H9 (cell line): ENCODE results near the gene GCNT2. TPM values are rescaled to one million over a fixed set of nuclear protein-coding genes. Genes with fewer than 3 reads are reported as not detected.

Experiments used
- DNase-seq: peaks from one replicate; pipeline ENCODE4 v3.0.0-alpha.2; 2017
- H2AFZ ChIP-seq: one replicate; pipeline ENCODE4 v1.6.1; 2013; ENCODE audit warnings: mild to moderate bottlenecking, low read length, control low read depth, moderate library complexity
- H2AK5ac ChIP-seq: 2 replicates; pipeline ENCODE4 v1.6.1; 2013; ENCODE audit warnings: low read length, control low read depth, mixed read lengths; ENCODE audit not compliant: insufficient read length
- H2BK120ac ChIP-seq: one replicate; pipeline ENCODE4 v1.6.1; 2013; ENCODE audit warnings: low read depth, mild to moderate bottlenecking, low read length, control low read depth, inconsistent platforms; ENCODE audit not compliant: poor library complexity, severe bottlenecking
- H2BK12ac ChIP-seq: 2 replicates; pipeline ENCODE4 v1.6.1; 2013; ENCODE audit warnings: low read length, control low read depth, mixed read lengths, low read depth; ENCODE audit not compliant: insufficient read length
- H2BK15ac ChIP-seq: 2 replicates; pipeline ENCODE4 v1.6.1; 2013; ENCODE audit warnings: low read depth, low read length, control low read depth
- H2BK20ac ChIP-seq: one replicate; pipeline ENCODE4 v1.6.1; 2013; ENCODE audit warnings: low read depth, mild to moderate bottlenecking, low read length, control low read depth, inconsistent platforms; ENCODE audit not compliant: poor library complexity, severe bottlenecking
- H2BK5ac ChIP-seq: 2 replicates; pipeline ENCODE4 v1.6.1; 2013; ENCODE audit warnings: low read length, control low read depth, mixed read lengths; ENCODE audit not compliant: insufficient read length
- H3K14ac ChIP-seq: 2 replicates; pipeline ENCODE4 v1.6.1; 2013; ENCODE audit warnings: low read length, control low read depth; ENCODE audit not compliant: insufficient read depth
- H3K18ac ChIP-seq: 2 replicates; pipeline ENCODE4 v1.6.1; 2013; ENCODE audit warnings: low read depth, mild to moderate bottlenecking, mixed read lengths, low read length, control low read depth; ENCODE audit not compliant: insufficient read length
- H3K23ac ChIP-seq: 2 replicates; pipeline ENCODE4 v1.6.1; 2013; ENCODE audit warnings: low read length, control low read depth, mixed read lengths, low read depth; ENCODE audit not compliant: insufficient read length
- H3K23me2 ChIP-seq: 2 replicates; pipeline ENCODE4 v1.6.1; 2013; ENCODE audit warnings: low read depth, mild to moderate bottlenecking, mixed read lengths, low read length, control low read depth; ENCODE audit not compliant: insufficient read length, poor library complexity, severe bottlenecking
- H3K27ac ChIP-seq: 2 replicates; pipeline ENCODE4 v1.5.1; 2013; ENCODE audit warnings: low read length, control low read depth, mixed read lengths, low read depth; ENCODE audit not compliant: insufficient read length
- H3K27me3 ChIP-seq: 2 replicates; pipeline ENCODE4 v1.6.1; 2013; ENCODE audit warnings: low read length, control low read depth, inconsistent platforms; ENCODE audit not compliant: insufficient read depth
- H3K4ac ChIP-seq: 2 replicates; pipeline ENCODE4 v1.6.1; 2013; ENCODE audit warnings: low read depth, mild to moderate bottlenecking, control low read depth, inconsistent platforms, low read length, moderate library complexity
- H3K4me1 ChIP-seq: 2 replicates; pipeline ENCODE4 v1.6.1; 2013; ENCODE audit warnings: low read length, control low read depth, inconsistent platforms; ENCODE audit not compliant: insufficient read depth
- H3K4me2 ChIP-seq: 2 replicates; pipeline ENCODE4 v1.6.1; 2013; ENCODE audit warnings: low read length, control low read depth, mixed read lengths; ENCODE audit not compliant: insufficient read length, insufficient read depth
- H3K56ac ChIP-seq: 2 replicates; pipeline ENCODE4 v1.6.1; 2013; ENCODE audit warnings: low read depth, mild to moderate bottlenecking, mixed read lengths, low read length, control low read depth; ENCODE audit not compliant: insufficient read length
- H3K79me1 ChIP-seq: 2 replicates; pipeline ENCODE4 v1.6.1; 2013; ENCODE audit warnings: low read depth, mild to moderate bottlenecking, moderate library complexity, low read length, control low read depth, inconsistent platforms; ENCODE audit not compliant: insufficient read depth, poor library complexity, severe bottlenecking
- H3K79me2 ChIP-seq: 2 replicates; pipeline ENCODE4 v1.6.1; 2013; ENCODE audit warnings: low read length, control low read depth, inconsistent platforms; ENCODE audit not compliant: insufficient read depth
- H3K9ac ChIP-seq: 2 replicates; pipeline ENCODE4 v1.6.1; 2013; ENCODE audit warnings: low read length, control low read depth, mixed read lengths; ENCODE audit not compliant: insufficient read length; ENCODE audit errors: extremely low read depth
- H3K9me3 ChIP-seq: one replicate; pipeline ENCODE4 v1.6.1; 2013; ENCODE audit warnings: low read depth, low read length, inconsistent platforms; ENCODE audit not compliant: control insufficient read depth
- H3T11ph ChIP-seq: one replicate; pipeline ENCODE4 v1.6.1; 2013; ENCODE audit warnings: mild to moderate bottlenecking, low read length, control low read depth, inconsistent platforms
- H4K20me1 ChIP-seq: one replicate; pipeline ENCODE4 v1.6.1; 2013; ENCODE audit not compliant: control insufficient read depth, insufficient read length, insufficient read depth
- H4K5ac ChIP-seq: 2 replicates; pipeline ENCODE4 v1.6.1; 2013; ENCODE audit warnings: low read depth, mild to moderate bottlenecking, mixed read lengths, low read length, control low read depth; ENCODE audit not compliant: insufficient read length
- H4K8ac ChIP-seq: replicated peaks from 2 replicates; pipeline ENCODE4 v1.6.1; 2013; ENCODE audit warnings: low read length, control low read depth, mixed read lengths, low read depth; ENCODE audit not compliant: insufficient read length
- H4K91ac ChIP-seq: 2 replicates; pipeline ENCODE4 v1.6.1; 2013; ENCODE audit warnings: low read depth, mild to moderate bottlenecking, moderate library complexity, mixed read lengths, low read length, control low read depth; ENCODE audit not compliant: insufficient read length
- H3K27ac Mint-ChIP-seq, 3 experiments: 2 replicates in 2 of 3; 3 replicates in 1 of 3; pipeline ENCODE4 v1.8.0; 2020 to 2021; ENCODE audit warnings: mixed read lengths in 3 of 3, mild to moderate bottlenecking in 1 of 3, moderate library complexity in 1 of 3
- H3K27me3 Mint-ChIP-seq: 2 replicates; pipeline ENCODE4 v1.8.0; 2021; ENCODE audit warnings: low read depth, mild to moderate bottlenecking, moderate library complexity, mixed read lengths
- H3K36me3 Mint-ChIP-seq, 3 experiments: 2 replicates in 2 of 3; 3 replicates in 1 of 3; pipeline ENCODE4 v1.8.0; 2020 to 2021; ENCODE audit warnings: low read depth in 3 of 3, mixed read lengths in 3 of 3; ENCODE audit not compliant: insufficient read depth in 1 of 3
- H3K4me1 Mint-ChIP-seq, 2 experiments: 2 replicates each; pipeline ENCODE4 v1.8.0; 2020; ENCODE audit warnings: mixed read lengths in 2 of 2
- H3K4me3 Mint-ChIP-seq, 2 experiments: 2 replicates in 1 of 2; 3 replicates in 1 of 2; pipeline ENCODE4 v1.8.0; 2020 to 2021; ENCODE audit warnings: mild to moderate bottlenecking in 2 of 2, mixed read lengths in 2 of 2, moderate library complexity in 1 of 2
- H3K9me3 Mint-ChIP-seq, 2 experiments: 2 replicates in 1 of 2; 3 replicates in 1 of 2; pipeline ENCODE4 v1.8.0; 2020; ENCODE audit warnings: mild to moderate bottlenecking in 2 of 2, mixed read lengths in 2 of 2, moderate library complexity in 1 of 2
- WGBS: extraction: QIAGEN DNeasy Blood & Tissue Kit; methylation state at CpG from one replicate; pipeline ENCODE4 v1.1.7; 2013; ENCODE audit warnings: missing lambda C conversion rate, low lambda C conversion rate, mixed read lengths; ENCODE audit not compliant: insufficient read length; ENCODE audit errors: extremely low coverage; 5-methylcytosine and 5-hydroxymethylcytosine counted together
- total RNA-seq: library from RNA; stranded (reverse); gene quantifications from 2 replicates; pipeline ENCODE4 v1.2.1, GENCODE V29; 2021
- TF ChIP-seq, protein P1 (sequence below): fragments of 200-600 bp; sonication (generic); conservative IDR thresholded peaks from 3 replicates; pipeline ENCODE4 v1.8.0; 2021; ENCODE audit warnings: antibody characterized with exemption, mild to moderate bottlenecking

Gene GCNT2
- total RNA-seq, 1 experiment from 2014 or later, result 41.7 TPM

DNA sequence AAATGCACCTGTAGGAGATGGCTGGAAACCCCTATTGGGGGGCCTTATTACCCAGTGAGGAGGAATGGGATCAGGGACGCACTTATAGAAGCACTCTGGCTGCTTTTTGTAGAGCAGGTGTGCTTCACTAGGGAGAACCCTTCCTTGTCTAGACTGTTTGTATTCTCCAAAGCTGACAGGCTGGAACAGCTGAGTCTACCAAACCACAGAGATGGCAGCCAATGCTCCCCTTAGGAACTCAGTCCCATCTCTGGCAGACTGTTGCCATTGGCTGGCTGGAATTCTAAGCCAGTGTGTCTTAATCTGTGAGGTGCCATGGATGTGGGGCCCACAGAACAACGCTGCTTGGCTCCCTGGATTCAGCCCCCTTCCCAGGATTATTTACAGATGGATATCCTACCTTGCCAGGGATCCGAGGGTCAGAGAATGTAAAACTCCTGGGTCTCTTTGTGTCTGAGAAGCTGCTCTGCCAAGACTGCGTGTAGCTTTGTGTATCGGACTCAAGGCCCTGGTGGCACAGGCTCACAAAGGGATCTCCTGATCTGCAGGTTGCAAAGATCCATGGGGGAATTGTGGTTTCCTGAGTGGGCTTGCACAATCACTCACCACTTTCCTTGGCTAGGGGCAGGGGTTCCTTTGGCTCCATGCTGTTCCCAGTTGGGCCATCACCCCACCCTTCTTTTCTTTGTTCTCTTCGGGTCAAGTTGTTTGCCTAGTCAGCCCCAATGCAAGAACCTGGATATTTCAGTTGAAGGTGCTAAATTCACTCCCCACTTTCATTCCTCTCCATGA, 147.2 kb downstream of the GCNT2 start:
- no peak overlapping the region for H3K23ac ChIP-seq
- no peak overlapping the region for H3K4me2 ChIP-seq
- H2BK15ac ChIP-seq, result no peak overlapping the region
- no peak overlapping the region for H2BK20ac ChIP-seq
- H3K4me3 Mint-ChIP-seq, result no peak overlapping the region
- H3K23me2 ChIP-seq, result no peaks in the 10 kb centered on the region
- H3T11ph ChIP-seq, result no peak overlapping the region
- no peaks in the 10 kb centered on the region for H4K20me1 ChIP-seq
- no peak overlapping the region for H3K9ac ChIP-seq
- WGBS, result no CpG with 5 or more reads among the region's 6 CpGs
- peaks cover 0 to 13% of the 10 kb centered on the region in 2 experiments; a peak in 3 of 5 replicates for H3K9me3 Mint-ChIP-seq
- no peak overlapping the region; the same call in 1 of the 2 replicates for H3K4ac ChIP-seq
- H3K79me1 ChIP-seq, result no peaks in the 10 kb centered on the region
- no peak overlapping the region for H3K18ac ChIP-seq
- H4K91ac ChIP-seq, result no peak overlapping the region
- DNase-seq, result no peak
- peaks cover 3% of the 10 kb centered on the region for H3K27me3 Mint-ChIP-seq
- H3K4me1 ChIP-seq, result no peaks in the 10 kb centered on the region
- H3K27ac Mint-ChIP-seq, result no peak overlapping the region
- H2BK5ac ChIP-seq, result no peak overlapping the region
- no peak overlapping the region for H4K8ac ChIP-seq
- no peak overlapping the region for H2AFZ ChIP-seq
- H3K9me3 ChIP-seq, result no peaks in the 10 kb centered on the region
- no peak overlapping the region for H2BK12ac ChIP-seq
- no peaks in the 10 kb centered on the region for H3K27me3 ChIP-seq
- H3K56ac ChIP-seq, result no peak overlapping the region
- no peak overlapping the region for H3K27ac ChIP-seq
- TF ChIP-seq, protein P1, sequence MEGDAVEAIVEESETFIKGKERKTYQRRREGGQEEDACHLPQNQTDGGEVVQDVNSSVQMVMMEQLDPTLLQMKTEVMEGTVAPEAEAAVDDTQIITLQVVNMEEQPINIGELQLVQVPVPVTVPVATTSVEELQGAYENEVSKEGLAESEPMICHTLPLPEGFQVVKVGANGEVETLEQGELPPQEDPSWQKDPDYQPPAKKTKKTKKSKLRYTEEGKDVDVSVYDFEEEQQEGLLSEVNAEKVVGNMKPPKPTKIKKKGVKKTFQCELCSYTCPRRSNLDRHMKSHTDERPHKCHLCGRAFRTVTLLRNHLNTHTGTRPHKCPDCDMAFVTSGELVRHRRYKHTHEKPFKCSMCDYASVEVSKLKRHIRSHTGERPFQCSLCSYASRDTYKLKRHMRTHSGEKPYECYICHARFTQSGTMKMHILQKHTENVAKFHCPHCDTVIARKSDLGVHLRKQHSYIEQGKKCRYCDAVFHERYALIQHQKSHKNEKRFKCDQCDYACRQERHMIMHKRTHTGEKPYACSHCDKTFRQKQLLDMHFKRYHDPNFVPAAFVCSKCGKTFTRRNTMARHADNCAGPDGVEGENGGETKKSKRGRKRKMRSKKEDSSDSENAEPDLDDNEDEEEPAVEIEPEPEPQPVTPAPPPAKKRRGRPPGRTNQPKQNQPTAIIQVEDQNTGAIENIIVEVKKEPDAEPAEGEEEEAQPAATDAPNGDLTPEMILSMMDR, result no peak
- no peak overlapping the region; the same call in 1 of the 2 replicates for H3K14ac ChIP-seq
- H4K5ac ChIP-seq, result no peak overlapping the region
- no peaks in the 10 kb centered on the region for H3K79me2 ChIP-seq
- peaks cover 0 to 2% (median 0%) of the 10 kb centered on the region in 3 experiments; a peak in 3 of 7 replicates for H3K36me3 Mint-ChIP-seq
- no peak overlapping the region for H2AK5ac ChIP-seq
- 0 out of 4 replicates have a peak, but pooled peaks cover 0 to under 1% of the 10 kb centered on the region in 2 experiments for H3K4me1 Mint-ChIP-seq
- no peak overlapping the region for H2BK120ac ChIP-seq
